K562 (cell line): ENCODE results near the gene PRMT2. TPM values are rescaled to one million over a fixed set of nuclear protein-coding genes. Genes with fewer than 3 reads are reported as not detected.

Experiments used
- ATAC-seq: fragments of 200-7000 bp; cut with Tn5 transposase; 3 replicates; pipeline ENCODE4 v1.9.1; 2020; ENCODE audit warnings: moderate library complexity
- BruUV-seq: library from RNA; stranded (reverse); fragments of 400-500 nt; replicated peaks from 2 replicates; lab custom pipeline; 2021; lab: Mats Ljungman, UMichigan
- CTCF ChIA-PET: fragments of 300-600 bp; formaldehyde crosslinking; extraction: SDS; loops from one replicate; lab custom pipeline; 2021; ENCODE audit warnings: low intra/inter-chr PET ratio; lab: Yijun Ruan, JAX
- POLR2A ChIA-PET: fragments of 300-600, 350-650 bp; sonication (Branson Sonifier 250); formaldehyde crosslinking; extraction: SDS; loops from one replicate; lab custom pipeline; 2021; ENCODE audit warnings: antibody characterized with exemption, inconsistent platforms; lab: Yijun Ruan, JAX
- DNase-seq, 4 experiments: peaks; one replicate each; pipeline versions ENCODE4 v3.0.0 to v3.0.0-alpha.2; 2011 to 2018; ENCODE audit warnings: low spot score in 3 of 4, mixed read lengths in 3 of 4; ENCODE audit errors: extremely low read depth in 1 of 4
- FAIRE-seq: peaks from 2 replicates; lab custom pipeline; 2011; peaks lifted over from hg19 to GRCh38; lab: Jason Lieb, UNC
- H2AFZ ChIP-seq: 2 replicates; pipeline ENCODE4 v1.6.0; 2011; ENCODE audit warnings: low read depth, low read length, control low read depth, inconsistent platforms
- H3K27ac ChIP-seq: fragments of 200-600 bp; 3 replicates; pipeline ENCODE4 v1.8.0; 2011; ENCODE audit warnings: low read depth, mild to moderate bottlenecking, control low read depth, inconsistent platforms, low read length, moderate library complexity, mixed read lengths; ENCODE audit errors: extremely low read depth
- H3K27me3 ChIP-seq, 2 experiments: fragments of 300-600 bp in 1 of 2; 2 replicates in 1 of 2; 3 replicates in 1 of 2; pipeline versions ENCODE4 v1.6.0 to v1.8.0; 2011; ENCODE audit warnings: inconsistent platforms in 2 of 2, low read length in 2 of 2, mild to moderate bottlenecking in 1 of 2, mixed read lengths in 1 of 2, moderate library complexity in 1 of 2; ENCODE audit not compliant: control insufficient read depth in 2 of 2, insufficient read depth in 2 of 2
- H3K36me3 ChIP-seq: fragments of 300-600 bp; 3 replicates; pipeline ENCODE4 v1.8.0; 2011; ENCODE audit warnings: mild to moderate bottlenecking, low read length, inconsistent platforms; ENCODE audit not compliant: control insufficient read depth, insufficient read depth
- H3K4me1 ChIP-seq, 2 experiments: fragments of 200-600 bp in 1 of 2; replicated peaks in 1 of 2; 2 replicates in 1 of 2; 3 replicates in 1 of 2; pipeline versions ENCODE4 v1.5.1 to v1.8.0; 2011; ENCODE audit warnings: inconsistent platforms in 2 of 2, low read length in 2 of 2, mild to moderate bottlenecking in 1 of 2, mixed read lengths in 1 of 2, moderate library complexity in 1 of 2; ENCODE audit not compliant: control insufficient read depth in 2 of 2, insufficient read depth in 2 of 2
- H3K4me2 ChIP-seq: 2 replicates; pipeline ENCODE4 v1.6.1; 2011; ENCODE audit warnings: low read length, control low read depth, inconsistent platforms, mixed read lengths; ENCODE audit not compliant: insufficient read depth
- H3K4me3 ChIP-seq: fragments of 200-600 bp; sonication (generic), shearing (Covaris generic); 2 replicates; pipeline ENCODE4 v1.5.1; 2016; ENCODE audit warnings: control low read depth, inconsistent platforms
- H3K79me2 ChIP-seq: fragments of 200-600 bp; 3 replicates; pipeline ENCODE4 v1.8.0; 2011; ENCODE audit warnings: low read length, inconsistent platforms; ENCODE audit not compliant: control insufficient read depth, insufficient read depth
- H3K9ac ChIP-seq, 2 experiments: 2 replicates each; pipeline versions ENCODE4 v1.6.0 to v1.6.1; 2011; ENCODE audit warnings: low read depth in 2 of 2, low read length in 2 of 2, control low read depth in 1 of 2, inconsistent platforms in 1 of 2, mild to moderate bottlenecking in 1 of 2, mixed read lengths in 1 of 2; ENCODE audit not compliant: insufficient read depth in 1 of 2
- H3K9me1 ChIP-seq: one replicate; pipeline ENCODE4 v1.6.0; 2011; ENCODE audit warnings: inconsistent platforms, mild to moderate bottlenecking, low read length, moderate library complexity; ENCODE audit not compliant: control insufficient read depth, insufficient read depth
- H3K9me3 ChIP-seq: replicated peaks from 2 replicates; pipeline ENCODE4 v1.5.1; 2011; ENCODE audit warnings: low read depth, low read length, inconsistent platforms; ENCODE audit not compliant: control insufficient read depth, insufficient read depth
- H4K20me1 ChIP-seq: replicated peaks from 2 replicates; pipeline ENCODE4 v1.6.1; 2011; ENCODE audit warnings: low read length, inconsistent platforms, mixed read lengths; ENCODE audit not compliant: control insufficient read depth, insufficient read depth
- ELF1 ChIP-seq: fragments of 200-800 bp; sonication (Bioruptor generic); IDR thresholded peaks from 2 replicates; pipeline ENCODE4 v1.6.1; 2016; ENCODE audit warnings: missing genetic modification characterization, missing compliant biosample characterization
- KLF13 ChIP-seq: fragments of 450-650 bp; IDR thresholded peaks from 2 replicates; pipeline ENCODE4 v1.6.1; 2016; ENCODE audit warnings: missing genetic modification characterization, low read depth, mild to moderate bottlenecking, missing compliant biosample characterization, moderate library complexity, borderline replicate concordance
- TCF3 ChIP-seq: sonication (generic); formaldehyde crosslinking; IDR thresholded peaks from 2 replicates; pipeline ENCODE4 v1.4.0; 2020; ENCODE audit warnings: mild to moderate bottlenecking, missing genetic modification reagents
- WGBS: fragments of 100-300 bp; shearing (Covaris generic); methylation state at CpG from one replicate; pipeline ENCODE4 v1.1.6; 2016; ENCODE audit warnings: low coverage, mixed read lengths; ENCODE audit not compliant: insufficient coverage; ENCODE audit errors: missing lambda C conversion rate; 5-methylcytosine and 5-hydroxymethylcytosine counted together
- in situ Hi-C: fragments of 300-500 bp; cut with MboI; formaldehyde crosslinking; loops from 4 replicates; pipeline ENCODE4 v1.15.0; 2018; ENCODE audit warnings: inconsistent platforms, mixed read lengths
- intact Hi-C: fragments of 100-400 bp; cut with micrococcal nuclease; formaldehyde crosslinking; loops from 2 replicates; pipeline ENCODE4 v1.14.2; 2022
- polyA plus RNA-seq, 8 experiments: library from polyadenylated mRNA; depleted of rRNA in 4 of 8; stranded (reverse) in 5 of 8; unstranded in 3 of 8; fragments of >200 nt; fragmentation: Nextera tagmentation in 2 of 8; fragmentation: Illumina TruSeq in 1 of 8; extraction: Ambion mirVana in 2 of 8; extraction: Trizol in 1 of 8; gene quantifications; 2 replicates each; pipeline versions ENCODE4 v1.2.1 to v1.2.3, GENCODE V29; 2011 to 2014; ENCODE audit warnings: inconsistent platforms in 1 of 8, missing spikeins in 1 of 8
- total RNA-seq, 7 experiments: library from RNA; depleted of rRNA in 6 of 7; stranded (reverse); fragments of >200 nt in 6 of 7; fragmentation: Illumina TruSeq in 2 of 7; extraction: Trizol in 2 of 7; gene quantifications; 2 replicates each; pipeline versions ENCODE4 v1.2.1 to v1.2.3, GENCODE V29; 2011 to 2021; ENCODE audit warnings: low replicate concordance in 1 of 7
- TF ChIP-seq, protein P1 (sequence below): sonication (generic); formaldehyde crosslinking; IDR thresholded peaks from 2 replicates; pipeline ENCODE4 v1.8.1; 2023; ENCODE audit warnings: mild to moderate bottlenecking, missing genetic modification reagents
- TF ChIP-seq, protein P2 (sequence below): sonication (generic); formaldehyde crosslinking; IDR thresholded peaks from 2 replicates; pipeline ENCODE4 v1.8.0; 2022; ENCODE audit warnings: mild to moderate bottlenecking, missing genetic modification reagents
- TF ChIP-seq, protein P3 (sequence below), 2 experiments: fragments of 450-650 bp; IDR thresholded peaks; 2 replicates each; pipeline ENCODE4 v1.6.1; 2016; ENCODE audit warnings: mild to moderate bottlenecking in 2 of 2, borderline replicate concordance in 1 of 2, low read depth in 1 of 2, moderate library complexity in 1 of 2

Gene PRMT2
- total and polyA plus RNA-seq, 9 of the 15 experiments (the other 6 are each of a cell fraction or from before 2014, with no cell fraction given): 37.2 to 85.7 (median 59.3) TPM

DNA sequence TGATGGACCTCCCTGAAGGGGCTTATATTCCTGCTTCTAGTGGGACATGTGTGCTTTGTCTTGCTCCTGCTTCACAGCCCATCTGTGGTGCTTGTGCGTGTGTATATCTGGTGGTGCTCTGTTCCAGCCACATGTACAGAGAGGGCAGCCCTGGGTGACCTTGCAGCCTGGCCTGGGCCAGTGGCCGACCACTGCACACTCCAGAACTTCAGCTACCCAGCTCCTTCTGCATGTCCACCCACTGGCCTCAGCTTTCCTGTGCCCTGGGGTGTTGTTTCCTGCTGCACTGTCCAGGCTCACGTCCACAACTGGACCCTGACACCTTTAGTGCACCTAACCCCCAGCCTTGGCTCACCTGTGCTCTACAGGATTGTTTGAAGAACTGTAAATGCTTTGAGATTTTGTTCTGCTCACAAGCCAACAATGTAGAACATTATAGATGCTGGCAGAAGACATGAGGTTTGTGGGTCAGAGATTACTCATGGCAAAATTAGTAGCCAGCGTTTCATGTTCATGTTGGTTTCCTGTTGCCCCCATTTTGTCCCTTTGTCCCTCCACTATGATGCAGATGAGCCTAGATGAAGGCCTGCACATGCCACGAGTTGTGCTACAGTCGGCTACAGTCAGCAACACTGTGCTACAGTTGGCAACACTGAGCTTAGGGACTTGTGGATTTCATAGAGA, 25.3 kb upstream of the PRMT2 start:
- Histone ChIP-seq H3K27ac (no peak overlapping the region), H3K9ac (0 out of 4 replicates have a peak overlapping the region, but pooled peaks of 1 of the 2 experiments have one; percentile 14), H2AFZ (no peak overlapping the region), H3K4me1 (no peaks in the 10 kb centered on the region; a peak in 1 of 5 replicates), H3K79me2 (no peaks in the 10 kb centered on the region), H4K20me1 (no peaks in the 10 kb centered on the region), H3K4me2 (no peak overlapping the region), H3K9me1 (no peaks in the 10 kb centered on the region), H3K4me3 (no peak overlapping the region), H3K9me3 (no peaks in the 10 kb centered on the region; the same call in 1 of the 2 replicates), H3K27me3 (peaks cover 40% of the 10 kb centered on the region in 2 experiments), H3K36me3 (no peaks in the 10 kb centered on the region)
- FAIRE-seq (peak; percentile 54), ATAC-seq (no peak), DNase-seq (peak in 1 of 4 experiments; percentile 2)
- 0% methylated on average over 6 of the region's 6 CpGs for WGBS
- intact Hi-C loops (no loop called here), in situ Hi-C loops (no loop called here)
- ChIA-PET POLR2A (interaction anchor here (0.9 kb wide), 1 partner anchor 10 kb away, joined by 4 read pairs; no protein-coding TSS in a partner anchor), CTCF (no interaction called here)
- no TSS peak for BruUV-seq
- no peak for TF ChIP-seq TCF3 (CRISPR knock-in tag)
- no peak for TF ChIP-seq ELF1
- TF ChIP-seq, protein P1, sequence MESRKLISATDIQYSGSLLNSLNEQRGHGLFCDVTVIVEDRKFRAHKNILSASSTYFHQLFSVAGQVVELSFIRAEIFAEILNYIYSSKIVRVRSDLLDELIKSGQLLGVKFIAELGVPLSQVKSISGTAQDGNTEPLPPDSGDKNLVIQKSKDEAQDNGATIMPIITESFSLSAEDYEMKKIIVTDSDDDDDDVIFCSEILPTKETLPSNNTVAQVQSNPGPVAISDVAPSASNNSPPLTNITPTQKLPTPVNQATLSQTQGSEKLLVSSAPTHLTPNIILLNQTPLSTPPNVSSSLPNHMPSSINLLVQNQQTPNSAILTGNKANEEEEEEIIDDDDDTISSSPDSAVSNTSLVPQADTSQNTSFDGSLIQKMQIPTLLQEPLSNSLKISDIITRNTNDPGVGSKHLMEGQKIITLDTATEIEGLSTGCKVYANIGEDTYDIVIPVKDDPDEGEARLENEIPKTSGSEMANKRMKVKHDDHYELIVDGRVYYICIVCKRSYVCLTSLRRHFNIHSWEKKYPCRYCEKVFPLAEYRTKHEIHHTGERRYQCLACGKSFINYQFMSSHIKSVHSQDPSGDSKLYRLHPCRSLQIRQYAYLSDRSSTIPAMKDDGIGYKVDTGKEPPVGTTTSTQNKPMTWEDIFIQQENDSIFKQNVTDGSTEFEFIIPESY (CRISPR knock-in tag): no peak
- TF ChIP-seq KLF13 (tag): no peak
- TF ChIP-seq, protein P2, sequence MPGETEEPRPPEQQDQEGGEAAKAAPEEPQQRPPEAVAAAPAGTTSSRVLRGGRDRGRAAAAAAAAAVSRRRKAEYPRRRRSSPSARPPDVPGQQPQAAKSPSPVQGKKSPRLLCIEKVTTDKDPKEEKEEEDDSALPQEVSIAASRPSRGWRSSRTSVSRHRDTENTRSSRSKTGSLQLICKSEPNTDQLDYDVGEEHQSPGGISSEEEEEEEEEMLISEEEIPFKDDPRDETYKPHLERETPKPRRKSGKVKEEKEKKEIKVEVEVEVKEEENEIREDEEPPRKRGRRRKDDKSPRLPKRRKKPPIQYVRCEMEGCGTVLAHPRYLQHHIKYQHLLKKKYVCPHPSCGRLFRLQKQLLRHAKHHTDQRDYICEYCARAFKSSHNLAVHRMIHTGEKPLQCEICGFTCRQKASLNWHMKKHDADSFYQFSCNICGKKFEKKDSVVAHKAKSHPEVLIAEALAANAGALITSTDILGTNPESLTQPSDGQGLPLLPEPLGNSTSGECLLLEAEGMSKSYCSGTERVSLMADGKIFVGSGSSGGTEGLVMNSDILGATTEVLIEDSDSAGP (CRISPR knock-in tag): no peak
- TF ChIP-seq, protein P3, sequence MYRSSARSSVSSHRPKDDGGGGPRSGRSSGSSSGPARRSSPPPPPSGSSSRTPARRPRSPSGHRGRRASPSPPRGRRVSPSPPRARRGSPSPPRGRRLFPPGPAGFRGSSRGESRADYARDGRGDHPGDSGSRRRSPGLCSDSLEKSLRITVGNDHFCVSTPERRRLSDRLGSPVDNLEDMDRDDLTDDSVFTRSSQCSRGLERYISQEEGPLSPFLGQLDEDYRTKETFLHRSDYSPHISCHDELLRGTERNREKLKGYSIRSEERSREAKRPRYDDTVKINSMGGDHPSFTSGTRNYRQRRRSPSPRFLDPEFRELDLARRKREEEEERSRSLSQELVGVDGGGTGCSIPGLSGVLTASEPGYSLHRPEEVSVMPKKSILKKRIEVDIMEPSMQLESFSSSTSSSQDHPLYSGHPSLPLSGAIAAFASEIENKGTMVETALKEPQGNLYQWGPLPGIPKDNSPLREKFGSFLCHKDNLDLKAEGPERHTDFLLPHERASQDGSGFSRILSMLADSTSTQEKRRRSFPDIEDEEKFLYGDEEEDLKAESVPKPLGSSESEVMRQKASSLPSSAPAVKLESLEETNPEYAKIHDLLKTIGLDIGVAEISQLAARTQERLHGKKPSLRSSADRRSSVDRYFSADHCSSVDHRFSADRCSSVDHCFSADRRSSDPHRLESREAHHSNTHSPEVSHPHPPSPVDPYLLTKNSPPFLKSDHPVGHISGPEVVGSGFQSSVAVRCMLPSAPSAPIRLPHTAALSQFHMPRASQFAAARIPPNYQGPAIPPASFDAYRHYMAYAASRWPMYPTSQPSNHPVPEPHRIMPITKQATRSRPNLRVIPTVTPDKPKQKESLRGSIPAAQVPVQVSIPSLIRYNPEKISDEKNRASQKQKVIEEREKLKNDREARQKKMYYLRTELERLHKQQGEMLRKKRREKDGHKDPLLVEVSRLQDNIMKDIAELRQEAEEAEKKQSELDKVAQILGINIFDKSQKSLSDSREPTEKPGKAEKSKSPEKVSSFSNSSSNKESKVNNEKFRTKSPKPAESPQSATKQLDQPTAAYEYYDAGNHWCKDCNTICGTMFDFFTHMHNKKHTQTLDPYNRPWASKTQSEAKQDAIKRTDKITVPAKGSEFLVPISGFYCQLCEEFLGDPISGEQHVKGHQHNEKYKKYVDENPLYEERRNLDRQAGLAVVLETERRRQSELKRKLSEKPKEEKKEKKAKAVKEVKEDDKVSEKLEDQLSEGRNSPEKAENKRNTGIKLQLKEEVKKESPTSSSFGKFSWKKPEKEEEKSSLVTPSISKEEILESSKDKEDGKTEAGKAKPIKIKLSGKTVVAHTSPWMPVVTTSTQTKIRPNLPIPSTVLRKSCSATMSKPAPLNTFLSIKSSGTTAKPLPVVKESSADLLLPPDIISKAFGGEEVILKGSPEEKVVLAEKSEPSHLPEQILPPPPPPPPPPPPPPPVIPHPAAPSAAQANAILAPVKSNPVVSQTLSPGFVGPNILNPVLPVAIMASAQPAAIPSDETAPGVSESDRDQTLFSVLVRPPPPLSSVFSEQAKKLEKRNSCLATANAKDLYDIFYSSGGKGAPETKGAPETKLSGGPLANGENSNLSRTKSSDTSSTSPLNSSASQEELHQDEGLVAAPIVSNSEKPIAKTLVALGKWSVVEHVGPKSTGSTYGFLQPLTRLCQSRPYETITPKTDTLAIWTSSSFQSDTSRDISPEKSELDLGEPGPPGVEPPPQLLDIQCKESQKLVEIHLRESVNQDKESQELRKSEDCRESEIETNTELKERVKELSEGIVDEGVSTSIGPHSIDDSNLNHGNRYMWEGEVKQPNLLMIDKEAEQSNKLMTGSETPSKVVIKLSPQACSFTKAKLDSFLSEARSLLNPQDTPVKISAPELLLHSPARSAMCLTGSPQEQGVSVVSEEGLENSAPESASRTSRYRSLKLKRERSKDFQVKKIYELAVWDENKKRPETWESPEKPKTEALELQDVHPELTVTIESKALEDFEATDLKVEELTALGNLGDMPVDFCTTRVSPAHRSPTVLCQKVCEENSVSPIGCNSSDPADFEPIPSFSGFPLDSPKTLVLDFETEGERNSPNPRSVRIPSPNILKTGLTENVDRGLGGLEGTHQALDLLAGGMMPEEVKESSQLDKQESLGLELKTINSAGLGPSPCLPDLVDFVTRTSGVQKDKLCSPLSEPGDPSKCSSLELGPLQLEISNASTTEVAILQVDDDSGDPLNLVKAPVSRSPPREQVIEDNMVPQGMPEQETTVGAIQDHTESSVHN (IDR thresholded peaks at IDR 0.05; ENCODE audit: borderline replicate concordance in 1 of 2, low read depth in 1 of 2): no peak
